Measurements from ENCODE around the gene RO60. TPM values are rescaled to one million over a fixed set of nuclear protein-coding genes. Genes with fewer than 3 reads are reported as not detected.

The RO60 gene
- total RNA-seq, 1 experiment from 2014 or later = 69.5 TPM

DNA sequence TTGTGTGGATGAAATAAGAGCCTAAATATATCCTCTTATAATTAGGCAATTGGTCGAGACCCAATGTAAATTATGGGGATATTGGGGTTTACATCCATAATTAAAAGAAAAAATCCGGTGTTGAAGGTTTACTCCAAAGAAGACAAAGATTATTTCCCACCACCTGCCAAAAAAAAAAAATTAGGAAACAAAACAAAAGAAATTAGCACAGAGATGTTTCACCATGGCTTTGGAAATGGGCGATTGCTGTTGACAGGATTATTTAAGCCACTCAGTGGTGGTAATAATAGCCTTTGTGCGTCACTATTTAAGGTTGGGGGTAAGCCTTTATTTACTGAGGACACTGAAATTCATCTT lies 46.4 kb downstream of the RO60 start:
- TSS peak; percentile 98 for BruUV-seq (replicated peaks)
- ATAC-seq (no peak), DNase-seq (ENCODE audit: low read depth, low spot score) (no peak)
- Histone ChIP-seq H3K4me2 (ENCODE audit: low read length) (peak overlapping the region; percentile 74), H3K4me3 (replicated peaks in 1 of 2; ENCODE audit: low read depth in 1 of 2, low read length in 2 of 2) (peak overlapping the region; percentile 58 to 74), H3K9me2 (ENCODE audit: insufficient read depth) (no peaks in the 10 kb centered on the region), H3K4me1 (ENCODE audit: control insufficient read depth in 1 of 2, insufficient read depth in 2 of 2, low read length in 2 of 2) (peaks cover 12 to 20% of the 10 kb centered on the region in 2 experiments; a peak in 3 of 4 replicates), H3K9ac (ENCODE audit: low read length) (peak overlapping the region; percentile 72), H3K9me3 (ENCODE audit: control insufficient read depth in 1 of 2, insufficient read depth in 1 of 2, low read depth in 1 of 2, low read length in 2 of 2) (no peaks in the 10 kb centered on the region), H4K20me1 (ENCODE audit: insufficient read depth) (no peaks in the 10 kb centered on the region), H2AFZ (ENCODE audit: low read depth, low read length, poor library complexity, severe bottlenecking) (peak overlapping the region; percentile 95), H3K27ac (ENCODE audit: low read depth, low read length) (peak overlapping the region; percentile 79), H3K27me3 (ENCODE audit: insufficient read depth, low read length) (no peaks in the 10 kb centered on the region), H3K36me3 (ENCODE audit: control insufficient read depth in 1 of 2, insufficient read depth in 2 of 2, low read length in 2 of 2) (no peaks in the 10 kb centered on the region), H3K79me2 (ENCODE audit: insufficient read depth, low read length) (peaks cover 30% of the 10 kb centered on the region)
- ChIA-PET CTCF (interaction anchor here (0.7 to 2.2 kb wide), 4 partner anchors 7 to 86 kb away, joined by 3 to 10 read pairs (median 4); partner anchors contain the start of gene CDC73), RAD21 (ENCODE audit: low non-redundant PET in 1 of 2, low total read pairs in 2 of 2, uncharacterized antibody in 2 of 2, unreplicated experiment in 2 of 2) (no interaction called here), POLR2A (interaction anchor here (0.6 to 2.4 kb wide), 7 partner anchors 8 to 47 kb away, joined by 3 to 16 read pairs (median 6); partner anchors contain the start of genes CDC73, RO60 and UCHL5)
- TF ChIP-seq SRF (IDR thresholded peaks at IDR 0.05; ENCODE audit: low read depth) (no peak), ZNF274 (IDR thresholded peaks at IDR 0.05; ENCODE audit: low read depth, low read length) (no peak), FOSL1 (IDR thresholded peaks at IDR 0.05; ENCODE audit: low read depth) (no peak), YY1 (IDR thresholded peaks at IDR 0.05; ENCODE audit: extremely low read depth, insufficient replicate concordance, low read depth, low read length) (no peak), CBX3 (IDR thresholded peaks at IDR 0.05; ENCODE audit: low read depth) (no peak), RAD21 (IDR thresholded peaks at IDR 0.05; ENCODE audit: low read depth) (no peak), SIN3A (IDR thresholded peaks at IDR 0.05; ENCODE audit: low read depth) (no peak), ZFX (IDR thresholded peaks at IDR 0.05) (no peak), EGR1 (IDR thresholded peaks at IDR 0.05; ENCODE audit: low read depth) (no peak), EZH2 (IDR thresholded peaks at IDR 0.05) (no peak), POLR2AphosphoS5 (IDR thresholded peaks at IDR 0.05; ENCODE audit: low read depth, low read length) (no peak), TCF7L2 (IDR thresholded peaks at IDR 0.05; ENCODE audit: borderline replicate concordance, extremely low read depth, insufficient read depth, insufficient read length) (no peak), ELF1 (IDR thresholded peaks at IDR 0.05; ENCODE audit: borderline replicate concordance, low read depth) (no peak), JUND (IDR thresholded peaks at IDR 0.05) (no peak)
- TF ChIP-seq, protein P1, sequence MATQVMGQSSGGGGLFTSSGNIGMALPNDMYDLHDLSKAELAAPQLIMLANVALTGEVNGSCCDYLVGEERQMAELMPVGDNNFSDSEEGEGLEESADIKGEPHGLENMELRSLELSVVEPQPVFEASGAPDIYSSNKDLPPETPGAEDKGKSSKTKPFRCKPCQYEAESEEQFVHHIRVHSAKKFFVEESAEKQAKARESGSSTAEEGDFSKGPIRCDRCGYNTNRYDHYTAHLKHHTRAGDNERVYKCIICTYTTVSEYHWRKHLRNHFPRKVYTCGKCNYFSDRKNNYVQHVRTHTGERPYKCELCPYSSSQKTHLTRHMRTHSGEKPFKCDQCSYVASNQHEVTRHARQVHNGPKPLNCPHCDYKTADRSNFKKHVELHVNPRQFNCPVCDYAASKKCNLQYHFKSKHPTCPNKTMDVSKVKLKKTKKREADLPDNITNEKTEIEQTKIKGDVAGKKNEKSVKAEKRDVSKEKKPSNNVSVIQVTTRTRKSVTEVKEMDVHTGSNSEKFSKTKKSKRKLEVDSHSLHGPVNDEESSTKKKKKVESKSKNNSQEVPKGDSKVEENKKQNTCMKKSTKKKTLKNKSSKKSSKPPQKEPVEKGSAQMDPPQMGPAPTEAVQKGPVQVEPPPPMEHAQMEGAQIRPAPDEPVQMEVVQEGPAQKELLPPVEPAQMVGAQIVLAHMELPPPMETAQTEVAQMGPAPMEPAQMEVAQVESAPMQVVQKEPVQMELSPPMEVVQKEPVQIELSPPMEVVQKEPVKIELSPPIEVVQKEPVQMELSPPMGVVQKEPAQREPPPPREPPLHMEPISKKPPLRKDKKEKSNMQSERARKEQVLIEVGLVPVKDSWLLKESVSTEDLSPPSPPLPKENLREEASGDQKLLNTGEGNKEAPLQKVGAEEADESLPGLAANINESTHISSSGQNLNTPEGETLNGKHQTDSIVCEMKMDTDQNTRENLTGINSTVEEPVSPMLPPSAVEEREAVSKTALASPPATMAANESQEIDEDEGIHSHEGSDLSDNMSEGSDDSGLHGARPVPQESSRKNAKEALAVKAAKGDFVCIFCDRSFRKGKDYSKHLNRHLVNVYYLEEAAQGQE (IDR thresholded peaks at IDR 0.05; ENCODE audit: low read depth) = no peak
- TF ChIP-seq, protein P2, sequence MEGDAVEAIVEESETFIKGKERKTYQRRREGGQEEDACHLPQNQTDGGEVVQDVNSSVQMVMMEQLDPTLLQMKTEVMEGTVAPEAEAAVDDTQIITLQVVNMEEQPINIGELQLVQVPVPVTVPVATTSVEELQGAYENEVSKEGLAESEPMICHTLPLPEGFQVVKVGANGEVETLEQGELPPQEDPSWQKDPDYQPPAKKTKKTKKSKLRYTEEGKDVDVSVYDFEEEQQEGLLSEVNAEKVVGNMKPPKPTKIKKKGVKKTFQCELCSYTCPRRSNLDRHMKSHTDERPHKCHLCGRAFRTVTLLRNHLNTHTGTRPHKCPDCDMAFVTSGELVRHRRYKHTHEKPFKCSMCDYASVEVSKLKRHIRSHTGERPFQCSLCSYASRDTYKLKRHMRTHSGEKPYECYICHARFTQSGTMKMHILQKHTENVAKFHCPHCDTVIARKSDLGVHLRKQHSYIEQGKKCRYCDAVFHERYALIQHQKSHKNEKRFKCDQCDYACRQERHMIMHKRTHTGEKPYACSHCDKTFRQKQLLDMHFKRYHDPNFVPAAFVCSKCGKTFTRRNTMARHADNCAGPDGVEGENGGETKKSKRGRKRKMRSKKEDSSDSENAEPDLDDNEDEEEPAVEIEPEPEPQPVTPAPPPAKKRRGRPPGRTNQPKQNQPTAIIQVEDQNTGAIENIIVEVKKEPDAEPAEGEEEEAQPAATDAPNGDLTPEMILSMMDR (IDR thresholded peaks at IDR 0.05 in 2 of 3, conservative IDR thresholded peaks at IDR 0.05 in 1 of 3; ENCODE audit: borderline replicate concordance in 1 of 3, insufficient read depth in 1 of 3, low read depth in 2 of 3, low read length in 2 of 3) = no peak
- intact Hi-C loops (cut with micrococcal nuclease) = loop anchor here (1.0 kb wide), 2 partner anchors 17 to 46 kb away; partner anchors contain the start of genes CDC73, RO60 and UCHL5

Measured in HCT116 (cell line).